SH-SY5Y (cell line): ENCODE measurements around the gene FGF16.

Source experiments
- GATA2 ChIP-seq: IDR thresholded peaks from 2 replicates; pipeline ENCODE4 v1.6.1; 2011; ENCODE audit warnings: mild to moderate bottlenecking, low read depth, low read length
- GATA3 ChIP-seq: IDR thresholded peaks from 2 replicates; pipeline ENCODE4 v1.6.1; 2011; ENCODE audit warnings: low read depth, mild to moderate bottlenecking, low read length, moderate library complexity

GRCh38 chrX:77415161-77415560, 32.0 kb upstream of the FGF16 start:
- TF ChIP-seq GATA2 (no peak), GATA3 (no peak)
